ENCODE measurements around the gene G2E3. TPM values are rescaled to one million over a fixed set of nuclear protein-coding genes. Genes with fewer than 3 reads are reported as not detected.

G2E3 gene
- total RNA-seq, 1 donor from 2014 or later, result 135 TPM

- no peak overlapping the region for H2AFZ ChIP-seq (replicated peaks)
- H3K4me3 Mint-ChIP-seq, result no peak overlapping the region
- no peaks in the 10 kb centered on the region for H3K79me2 ChIP-seq (ENCODE audit: low read depth)
- H4K20me1 ChIP-seq (ENCODE audit: low read depth), result no peaks in the 10 kb centered on the region
- H3F3A ChIP-seq (ENCODE audit: low read depth), result peaks cover 17% of the 10 kb centered on the region
- no peaks in the 10 kb centered on the region for H3K27me3 ChIP-seq
- H3K36me3 ChIP-seq, result peaks cover 9% of the 10 kb centered on the region
- no peak overlapping the region for H3K27ac ChIP-seq
- peak; percentile 49 for TF ChIP-seq CTCF (IDR thresholded peaks at IDR 0.05)
- no peak for TF ChIP-seq EZH2 (IDR thresholded peaks at IDR 0.05)
- H3K4me1 Mint-ChIP-seq, result no peaks in the 10 kb centered on the region
- H3K27ac Mint-ChIP-seq, result no peak overlapping the region
- H3K9me3 ChIP-seq (ENCODE audit: low read depth), result no peaks in the 10 kb centered on the region
- H3K9me3 Mint-ChIP-seq, result no peaks in the 10 kb centered on the region
- no peak overlapping the region for H3K4me2 ChIP-seq
- DNase-seq (ENCODE audit: low spot score), result no peak
- H3K9ac ChIP-seq, result no peak overlapping the region
- peaks cover 25% of the 10 kb centered on the region for H3K36me3 Mint-ChIP-seq
- H3K27me3 Mint-ChIP-seq (ENCODE audit: insufficient read depth, low read depth), result no peaks in the 10 kb centered on the region
- H3K4me1 ChIP-seq, result no peaks in the 10 kb centered on the region
- H3K4me3 ChIP-seq, result no peak overlapping the region
These were observed 98.7 kb downstream of the G2E3 start for GRCh38 chr14:30657606-30658163.

- H3K4me1 ChIP-seq, result no peaks in the 10 kb centered on the region
- H3K79me2 ChIP-seq (ENCODE audit: low read depth), result no peaks in the 10 kb centered on the region
- no peak overlapping the region for H3K9ac ChIP-seq
- H3K36me3 ChIP-seq, result peaks cover 9% of the 10 kb centered on the region
- H2AFZ ChIP-seq (replicated peaks), result no peak overlapping the region
- Mint-ChIP-seq H3K27ac (no peak overlapping the region), H3K27me3 (ENCODE audit: insufficient read depth, low read depth) (no peaks in the 10 kb centered on the region), H3K4me1 (no peaks in the 10 kb centered on the region), H3K36me3 (peaks cover 27% of the 10 kb centered on the region), H3K4me3 (no peak overlapping the region), H3K9me3 (no peaks in the 10 kb centered on the region)
- H3K9me3 ChIP-seq (ENCODE audit: low read depth), result no peaks in the 10 kb centered on the region
- no peak for DNase-seq (ENCODE audit: low spot score)
- TF ChIP-seq CTCF (IDR thresholded peaks at IDR 0.05), result no peak
- TF ChIP-seq EZH2phosphoT487 (IDR thresholded peaks at IDR 0.05), result no peak
- TF ChIP-seq EZH2 (IDR thresholded peaks at IDR 0.05), result no peak
- H4K20me1 ChIP-seq (ENCODE audit: low read depth), result no peaks in the 10 kb centered on the region
- no peaks in the 10 kb centered on the region for H3K27me3 ChIP-seq
- peaks cover 17% of the 10 kb centered on the region for H3F3A ChIP-seq (ENCODE audit: low read depth)
- H3K4me3 ChIP-seq, result no peak overlapping the region
- H3K4me2 ChIP-seq, result no peak overlapping the region
- H3K27ac ChIP-seq, result no peak overlapping the region
These were observed 99.7 kb downstream of the G2E3 start for GRCh38 chr14:30658645-30659044.

GRCh38 chr14:30669594-30669993 lies 110.6 kb downstream of the G2E3 start:
- no peaks in the 10 kb centered on the region for H3K9me3 ChIP-seq (ENCODE audit: low read depth)
- peaks cover 29% of the 10 kb centered on the region for H3K36me3 ChIP-seq
- TF ChIP-seq CTCF (IDR thresholded peaks at IDR 0.05), result no peak
- TF ChIP-seq EZH2 (IDR thresholded peaks at IDR 0.05), result no peak
- TF ChIP-seq EZH2phosphoT487 (IDR thresholded peaks at IDR 0.05), result no peak
- H4K20me1 ChIP-seq (ENCODE audit: low read depth), result no peaks in the 10 kb centered on the region
- Mint-ChIP-seq H3K9me3 (peaks cover 13% of the 10 kb centered on the region), H3K27ac (no peak overlapping the region), H3K4me3 (no peak overlapping the region), H3K27me3 (ENCODE audit: insufficient read depth, low read depth) (no peaks in the 10 kb centered on the region), H3K36me3 (peaks cover 25% of the 10 kb centered on the region), H3K4me1 (no peaks in the 10 kb centered on the region)
- no peak overlapping the region for H3K4me3 ChIP-seq
- no peak overlapping the region for H3K9ac ChIP-seq
- DNase-seq (ENCODE audit: low spot score), result no peak
- no peak overlapping the region for H3K4me2 ChIP-seq
- H3K27me3 ChIP-seq, result no peaks in the 10 kb centered on the region
- H3K79me2 ChIP-seq (ENCODE audit: low read depth), result no peaks in the 10 kb centered on the region
- H3K4me1 ChIP-seq, result no peaks in the 10 kb centered on the region
- no peaks in the 10 kb centered on the region for H3F3A ChIP-seq (ENCODE audit: low read depth)
- H3K27ac ChIP-seq, result no peak overlapping the region
- no peak overlapping the region for H2AFZ ChIP-seq (replicated peaks)

Small RNA genes within 50 kb of the gene (small RNA-seq; reads per million reads assigned to genes)
- gene RF02271, result not detected

Other genes with a start within 250 kb of the G2E3 start
- 70.2 and 115 TPM in 2 replicates for gene SCFD1, start 63.2 kb downstream of the G2E3 start, total RNA-seq (ENCODE audit: low replicate concordance)

All from neural progenitor cell (in vitro differentiated cells).